LNCaP clone FGC (cell line): ENCODE data around the gene C19orf85.
A peak's percentile ranks its signal among the peaks of the same experiment; 100 is the strongest.

Source experiments
- DNase-seq: peaks from one replicate; pipeline ENCODE4 v3.0.0-alpha.2; 2011; ENCODE audit warnings: low read depth
- H3K4me3 ChIP-seq: 2 replicates; pipeline ENCODE4 v1.5.1; 2011; ENCODE audit warnings: mild to moderate bottlenecking, low read depth, low read length, control low read depth
- CTCF ChIP-seq: IDR thresholded peaks from 2 replicates; pipeline ENCODE4 v1.5.1; 2012; ENCODE audit warnings: mild to moderate bottlenecking; ENCODE audit not compliant: control insufficient read depth, insufficient read depth; ENCODE audit errors: extremely low read depth

C19orf85 gene

GRCh38 chr19:55485439-55486011, 21.0 kb upstream of the C19orf85 start:
- TF ChIP-seq CTCF: no peak
- H3K4me3 ChIP-seq: peak overlapping the region; percentile 89
- DNase-seq: no peak

DNA sequence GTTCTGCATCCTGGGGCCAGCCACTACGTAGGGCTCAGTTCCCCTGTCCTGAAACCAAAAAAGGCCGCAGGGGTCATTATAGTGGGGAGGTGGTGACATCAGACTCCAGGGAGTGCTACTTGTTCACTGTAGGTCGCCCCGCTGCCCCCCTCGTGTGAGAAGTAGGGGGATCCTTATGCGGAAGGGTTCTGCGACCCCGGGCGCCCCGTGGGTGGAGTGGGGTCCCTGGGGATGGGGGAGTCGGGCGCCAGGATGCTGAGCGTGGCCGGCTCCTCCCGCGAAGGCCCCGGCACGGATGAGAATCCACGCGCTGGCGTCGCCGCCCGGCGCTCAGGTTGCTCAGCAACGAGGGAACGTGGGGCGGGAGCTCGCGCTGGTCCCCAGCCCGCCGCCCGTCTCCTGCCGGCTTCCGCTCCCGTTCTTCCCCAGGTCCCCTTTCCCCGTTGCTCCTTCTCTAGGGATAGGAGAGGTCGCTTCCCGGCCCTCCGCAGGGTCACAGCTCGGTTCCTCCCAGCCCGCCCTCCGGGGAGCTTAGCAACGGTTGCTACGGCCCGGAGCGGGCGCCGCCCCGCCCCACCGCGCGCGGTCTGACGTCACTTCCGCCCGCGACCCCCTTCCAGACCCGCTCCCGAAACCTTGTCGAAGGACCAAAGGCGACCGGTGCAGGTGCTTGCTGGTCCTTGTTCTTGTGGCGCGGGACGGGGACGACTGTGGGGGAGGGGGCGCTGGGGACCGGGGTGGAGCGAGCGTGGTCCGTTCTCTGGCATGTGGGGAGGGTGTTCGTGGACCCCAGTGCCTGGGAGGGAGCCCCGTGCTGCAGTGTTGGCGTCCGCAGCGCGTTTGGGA, 20.3 kb upstream of the C19orf85 start, which contains the start of gene NAT14:
NAT14 (plus strand) TSS at position 596 of the 846 bp plus-strand sequence. CDS start 521 bp downstream, outside the sequence.
- DNase-seq: no peak
- peak within 1 kb of the TSS; percentile 89 for H3K4me3 ChIP-seq
- TF ChIP-seq CTCF: no peak

- H3K4me3 ChIP-seq: peak overlapping the region; percentile 89
- no peak for DNase-seq
Observed at GRCh38 chr19:55483706-55484592, 19.4 kb upstream of the C19orf85 start.

GRCh38 chr19:55482967-55483705, 18.6 kb upstream of the C19orf85 start:
- DNase-seq: no peak
- no peak for TF ChIP-seq CTCF
- H3K4me3 ChIP-seq: no peak overlapping the region

More at GRCh38 chr19:55483706-55484592, 19.4 kb upstream of the C19orf85 start:
- no peak for TF ChIP-seq CTCF

DNA sequence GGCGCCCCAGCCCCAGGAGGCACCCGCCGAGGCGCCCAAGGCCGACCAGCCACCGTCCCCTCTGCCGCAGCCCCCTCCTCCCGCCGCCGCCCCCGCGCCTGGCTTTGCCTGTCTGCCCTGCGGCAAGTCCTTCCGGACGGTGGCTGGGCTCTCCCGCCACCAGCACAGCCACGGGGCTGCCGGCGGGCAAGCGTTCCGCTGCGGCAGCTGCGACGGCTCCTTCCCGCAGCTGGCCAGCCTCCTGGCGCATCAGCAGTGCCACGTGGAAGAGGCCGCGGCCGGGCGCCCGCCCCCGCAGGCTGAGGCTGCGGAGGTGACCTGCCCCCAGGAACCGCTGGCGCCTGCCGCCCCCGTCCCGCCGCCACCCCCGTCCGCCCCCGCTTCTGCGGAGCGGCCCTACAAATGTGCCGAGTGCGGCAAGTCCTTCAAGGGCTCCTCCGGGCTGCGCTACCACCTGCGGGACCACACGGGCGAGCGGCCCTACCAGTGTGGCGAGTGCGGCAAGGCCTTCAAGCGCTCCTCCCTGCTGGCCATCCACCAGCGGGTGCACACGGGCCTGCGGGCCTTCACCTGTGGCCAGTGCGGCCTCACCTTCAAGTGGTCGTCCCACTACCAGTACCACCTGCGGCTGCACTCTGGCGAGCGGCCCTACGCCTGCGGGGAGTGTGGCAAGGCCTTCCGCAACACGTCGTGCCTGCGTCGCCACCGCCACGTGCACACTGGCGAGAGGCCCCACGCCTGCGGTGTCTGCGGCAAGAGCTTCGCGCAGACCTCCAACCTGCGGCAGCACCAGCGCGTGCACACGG, 17.8 kb upstream of the C19orf85 start:
- H3K4me3 ChIP-seq: no peak overlapping the region
- no peak for DNase-seq
- no peak for TF ChIP-seq CTCF
